Measurements from ENCODE around the gene SMG5.

Gene SMG5

GRCh38 chr1:156212833-156213643 lies 69.6 kb downstream of the SMG5 start, which contains the start of gene PMF1:
Gene PMF1, plus strand, starts transcription at chr1:156213007. Its CDS starts 9 bp downstream, at chr1:156213016.
- DNase-seq (ENCODE audit: low spot score) = peak; percentile 99
- TF ChIP-seq CTCF (IDR thresholded peaks at IDR 0.05; ENCODE audit: borderline replicate concordance, control extremely low read depth, extremely low read depth, insufficient read depth, missing control alignments) = no peak
- in situ Hi-C loops (cut with MboI; ENCODE audit: low sequenced_read_pairs, unreplicated experiment) = no loop called here

DNA sequence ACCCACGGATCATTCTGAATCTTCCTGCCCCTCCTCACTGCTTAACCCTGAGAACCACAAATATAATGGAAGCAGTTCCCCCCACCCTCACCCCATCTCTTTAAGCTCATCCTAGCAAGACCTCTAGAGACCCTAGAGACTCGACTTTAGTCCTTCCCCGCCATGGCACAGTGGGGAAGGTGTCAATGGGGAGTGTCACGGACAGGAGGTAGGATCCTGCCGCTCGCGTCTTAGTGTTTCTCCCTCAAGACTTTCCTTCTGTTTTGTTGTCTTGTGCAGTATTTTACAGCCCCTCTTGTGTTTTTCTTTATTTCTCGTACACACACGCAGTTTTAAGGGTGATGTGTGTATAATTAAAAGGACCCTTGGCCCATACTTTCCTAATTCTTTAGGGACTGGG lies 70.5 kb downstream of the SMG5 start:
- no peak for DNase-seq (ENCODE audit: low spot score)
- TF ChIP-seq CTCF (IDR thresholded peaks at IDR 0.05; ENCODE audit: borderline replicate concordance, control extremely low read depth, extremely low read depth, insufficient read depth, missing control alignments) = no peak
- in situ Hi-C loops (cut with MboI; ENCODE audit: low sequenced_read_pairs, unreplicated experiment) = no loop called here

DNA sequence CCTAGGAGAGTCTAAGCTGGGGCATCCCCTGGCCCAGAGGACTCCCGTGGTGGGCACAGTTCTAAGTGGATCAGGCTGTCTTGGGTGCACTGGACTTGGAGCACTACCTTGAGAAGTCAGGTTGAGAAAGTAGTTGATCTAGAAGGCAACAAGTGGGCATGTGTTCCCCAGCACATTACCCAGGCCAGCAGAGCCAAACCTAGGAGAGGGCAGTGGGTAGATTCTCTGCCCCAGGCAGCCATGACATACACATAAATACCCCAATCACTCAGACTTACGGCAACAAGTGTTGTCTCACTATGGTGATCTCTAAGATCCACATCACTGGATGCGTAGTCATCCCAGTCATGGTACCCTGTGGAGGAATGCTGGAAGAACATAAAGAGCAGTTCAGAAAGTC lies 71.4 kb downstream of the SMG5 start:
- no peak for TF ChIP-seq CTCF (IDR thresholded peaks at IDR 0.05; ENCODE audit: borderline replicate concordance, control extremely low read depth, extremely low read depth, insufficient read depth, missing control alignments)
- no peak for DNase-seq (ENCODE audit: low spot score)
- in situ Hi-C loops (cut with MboI; ENCODE audit: low sequenced_read_pairs, unreplicated experiment) = no loop called here

DNA sequence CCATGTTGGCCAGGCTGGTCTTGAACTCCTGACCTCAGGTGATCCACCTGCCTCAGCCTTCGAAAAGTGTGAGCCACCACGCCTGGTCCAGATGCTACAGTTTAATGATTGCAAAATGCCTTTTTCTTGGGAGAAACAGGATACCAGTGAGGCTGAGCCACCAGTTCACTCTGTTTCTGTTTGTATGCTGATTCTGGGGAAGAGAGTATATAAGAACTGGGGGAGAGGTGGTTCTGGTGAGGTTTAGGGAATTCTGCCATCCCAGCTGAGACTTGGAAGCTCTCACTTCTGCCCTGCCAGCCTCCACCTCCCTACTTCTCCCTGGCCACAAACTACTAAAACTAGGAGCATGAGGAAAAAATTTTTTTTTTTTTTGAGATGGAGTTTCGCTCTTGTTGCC lies 77.9 kb downstream of the SMG5 start:
- DNase-seq (ENCODE audit: low spot score) = no peak
- in situ Hi-C loops (cut with MboI; ENCODE audit: low sequenced_read_pairs, unreplicated experiment) = no loop called here
- TF ChIP-seq CTCF (IDR thresholded peaks at IDR 0.05; ENCODE audit: borderline replicate concordance, control extremely low read depth, extremely low read depth, insufficient read depth, missing control alignments) = no peak

DNA sequence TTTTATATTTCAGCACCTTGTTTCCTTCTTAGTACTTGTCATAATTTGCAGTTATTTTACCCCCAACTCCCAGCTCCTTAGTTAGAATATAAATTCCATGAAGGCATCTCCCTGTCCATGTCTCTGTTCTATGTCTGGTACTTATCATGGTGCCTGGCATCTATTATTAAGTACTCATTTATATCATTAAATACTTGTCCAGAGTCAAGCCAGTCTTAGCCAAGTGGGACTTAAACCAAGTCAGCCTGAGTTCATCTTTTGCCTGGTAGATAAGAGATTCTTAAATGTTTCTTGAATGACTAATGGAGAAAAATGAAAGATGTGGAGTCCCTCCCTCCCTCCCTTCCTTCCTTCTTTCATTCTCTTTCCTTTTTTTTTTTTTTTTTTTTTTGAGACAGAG lies 79.3 kb downstream of the SMG5 start:
- no peak for DNase-seq (ENCODE audit: low spot score)
- in situ Hi-C loops (cut with MboI; ENCODE audit: low sequenced_read_pairs, unreplicated experiment) = no loop called here
- no peak for TF ChIP-seq CTCF (IDR thresholded peaks at IDR 0.05; ENCODE audit: borderline replicate concordance, control extremely low read depth, extremely low read depth, insufficient read depth, missing control alignments)

DNA sequence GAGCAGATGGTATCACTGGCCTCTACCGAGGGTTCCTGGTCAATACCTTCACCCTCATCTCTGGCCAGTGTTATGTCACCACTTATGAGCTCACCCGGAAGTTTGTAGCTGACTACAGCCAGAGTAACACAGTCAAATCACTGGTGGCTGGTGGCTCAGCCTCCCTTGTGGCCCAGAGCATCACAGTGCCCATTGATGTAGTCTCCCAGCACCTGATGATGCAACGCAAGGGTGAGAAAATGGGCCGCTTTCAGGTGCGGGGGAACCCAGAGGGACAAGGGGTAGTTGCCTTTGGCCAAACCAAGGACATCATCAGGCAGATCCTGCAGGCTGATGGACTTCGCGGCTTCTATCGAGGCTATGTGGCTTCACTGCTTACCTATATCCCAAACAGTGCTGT lies 82.6 kb downstream of the SMG5 start:
- DNase-seq (ENCODE audit: low spot score) = no peak
- TF ChIP-seq CTCF (IDR thresholded peaks at IDR 0.05; ENCODE audit: borderline replicate concordance, control extremely low read depth, extremely low read depth, insufficient read depth, missing control alignments) = no peak
- in situ Hi-C loops (cut with MboI; ENCODE audit: low sequenced_read_pairs, unreplicated experiment) = no loop called here
